GM21515 (cell line): ENCODE measurements around the gene EMC9.
A peak's percentile ranks its signal among the peaks of the same experiment; 100 is the strongest.

ENCODE experiments used
- ATAC-seq: cut with Tn5 transposase; IDR thresholded peaks from one replicate; pipeline ENCODE4 v1.9.1; 2021; ENCODE audit not compliant: unreplicated experiment

EMC9 gene

DNA sequence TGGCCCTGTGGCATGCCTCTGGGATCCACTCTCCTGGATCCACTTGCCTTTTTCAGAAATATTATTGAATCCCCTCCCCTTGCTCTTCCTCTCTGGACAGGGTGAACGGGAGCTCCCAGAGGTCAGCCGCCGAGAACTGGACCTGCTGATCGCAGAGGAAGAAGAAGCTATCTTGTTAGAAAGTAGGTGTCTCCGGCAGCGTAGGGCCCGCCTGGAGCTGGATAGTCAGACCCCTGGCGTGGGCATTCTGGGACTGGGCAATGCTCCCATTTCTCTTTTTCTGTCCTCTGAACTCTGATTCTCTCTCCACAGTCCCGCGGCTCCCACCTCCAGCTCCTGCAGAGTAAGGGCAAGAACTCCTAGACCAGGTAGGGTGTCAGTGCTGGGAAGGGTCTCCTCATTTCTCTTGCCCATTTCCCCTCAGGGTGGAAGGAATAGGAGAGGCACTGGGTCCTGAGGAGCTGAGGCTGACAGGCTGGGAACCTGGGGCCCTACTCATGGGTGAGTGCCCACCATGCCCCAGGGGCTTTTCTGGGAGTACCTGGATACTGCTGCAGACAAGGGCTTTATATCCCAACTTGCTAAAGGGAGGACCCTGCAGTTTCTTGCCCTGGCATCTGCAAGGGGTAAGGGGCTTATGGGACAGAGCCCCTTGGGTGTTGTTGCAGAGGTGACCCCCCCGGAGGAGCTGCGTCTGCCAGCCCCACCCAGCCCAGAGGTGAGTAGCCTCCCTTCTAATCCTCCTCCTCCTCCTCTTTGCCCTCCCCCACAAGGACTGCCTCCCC, 35.8 kb upstream of the EMC9 start:
- no peak for ATAC-seq

DNA sequence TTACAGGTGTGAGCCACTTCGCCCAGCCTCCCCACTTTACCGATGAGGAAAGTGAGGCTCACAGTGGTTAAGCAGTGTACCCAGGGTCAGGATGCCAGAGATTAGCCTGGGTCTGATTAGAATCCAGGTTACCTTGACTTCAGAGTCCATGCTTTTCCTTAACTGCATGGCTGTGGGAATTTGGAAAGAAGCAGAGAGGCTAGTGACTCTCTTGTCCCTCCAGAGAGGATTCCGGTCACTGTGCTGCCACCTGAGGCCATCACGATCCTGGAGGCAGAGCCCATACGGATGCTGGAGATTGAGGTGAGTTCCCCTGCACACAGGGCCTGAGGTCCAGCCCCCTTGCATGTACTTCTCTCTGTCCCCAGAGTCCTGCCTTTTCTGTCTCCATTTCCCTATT, 35.2 kb upstream of the EMC9 start:
- no peak for ATAC-seq

DNA sequence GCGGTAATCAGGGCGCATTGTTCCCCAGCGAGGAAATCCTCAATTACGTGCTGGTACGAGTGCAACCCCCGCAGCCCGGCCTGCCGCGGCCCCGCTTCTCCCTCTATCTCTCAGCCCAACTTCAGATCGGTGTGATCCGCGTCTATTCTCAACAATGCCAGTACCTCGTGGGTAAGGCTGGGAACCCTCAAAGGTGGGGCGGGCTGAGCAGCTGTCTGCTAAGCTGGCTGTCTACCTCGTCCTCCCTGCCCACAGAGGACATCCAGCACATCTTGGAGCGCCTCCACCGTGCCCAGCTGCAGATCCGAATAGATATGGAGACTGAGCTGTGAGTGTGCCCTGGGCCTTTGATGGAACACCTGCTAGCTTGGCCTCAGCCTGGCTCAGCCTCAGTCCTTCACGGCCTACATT, 31.5 kb upstream of the EMC9 start:
- ATAC-seq, result no peak

DNA sequence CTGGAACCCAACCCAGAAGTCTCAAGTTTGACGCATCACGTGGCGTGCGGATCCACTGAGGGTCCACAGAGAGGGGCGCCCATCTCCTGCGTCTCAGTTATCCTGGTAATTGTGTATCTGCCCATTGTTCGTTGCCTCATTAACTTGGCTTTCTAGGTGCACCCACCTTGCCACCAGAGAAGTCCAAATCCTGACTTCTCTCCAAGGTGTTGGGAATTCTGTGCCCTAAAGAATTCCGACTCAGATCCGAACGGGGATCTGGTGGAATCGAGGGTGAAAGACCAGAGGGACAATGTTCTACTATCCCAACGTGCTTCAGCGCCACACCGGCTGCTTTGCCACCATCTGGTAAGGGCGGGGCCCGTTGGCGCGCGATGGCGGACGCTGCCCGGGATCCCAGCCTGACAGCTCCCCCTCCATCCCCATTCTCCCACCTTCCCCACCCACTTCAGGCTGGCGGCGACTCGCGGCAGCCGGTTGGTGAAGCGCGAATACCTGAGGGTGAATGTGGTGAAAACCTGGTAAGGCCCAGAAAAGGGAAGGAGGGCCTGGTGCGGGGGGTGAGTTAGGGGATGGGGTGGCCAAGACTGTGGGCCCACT, 31.0 kb upstream of the EMC9 start:
- no peak for ATAC-seq

DNA sequence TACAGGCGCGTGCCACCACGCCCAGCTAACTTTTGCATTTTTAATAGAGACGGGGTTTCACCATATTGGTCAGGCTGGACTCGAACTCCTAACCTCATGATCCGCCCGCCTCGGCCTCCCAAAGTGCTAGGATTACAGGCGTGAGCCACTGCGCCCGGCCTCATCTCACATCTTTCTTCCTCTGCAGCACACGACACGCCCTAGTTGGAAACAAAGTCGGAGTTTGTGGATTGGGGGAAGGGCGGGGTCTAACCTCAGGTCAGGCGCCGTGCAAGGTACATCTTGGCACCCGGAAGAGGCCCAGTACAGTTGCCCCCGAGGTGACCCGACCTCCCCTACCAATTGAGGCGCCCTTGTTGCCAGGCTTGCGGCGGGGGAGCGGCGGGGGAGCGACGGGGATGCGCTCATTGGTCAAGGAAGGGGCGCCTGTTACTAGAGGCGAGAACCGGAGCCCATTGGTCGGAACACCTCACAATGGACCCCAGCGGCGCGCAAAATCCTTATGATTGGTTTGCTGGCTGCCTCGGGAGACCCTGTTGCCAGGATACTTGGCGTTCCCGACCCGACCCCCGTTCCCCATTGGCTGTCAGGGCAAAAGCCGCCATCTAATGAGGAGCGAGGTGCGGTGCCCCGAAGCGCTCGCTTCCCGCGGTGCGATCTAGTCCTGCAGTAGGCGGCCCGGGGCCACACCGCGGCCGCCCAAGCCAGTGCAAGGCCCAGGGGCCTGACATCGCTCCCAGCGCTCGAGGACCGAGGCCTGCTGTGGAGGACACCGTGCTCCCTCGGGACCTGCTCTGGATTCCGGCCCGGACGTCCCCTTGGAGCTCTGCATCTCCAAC, 30.2 kb upstream of the EMC9 start, which contains the start of gene REC8:
Gene REC8 (plus strand): TSS at position 659 of the 839 bp plus-strand sequence. CDS start 473 bp downstream, outside the sequence.
- peak; percentile 79 for ATAC-seq

DNA sequence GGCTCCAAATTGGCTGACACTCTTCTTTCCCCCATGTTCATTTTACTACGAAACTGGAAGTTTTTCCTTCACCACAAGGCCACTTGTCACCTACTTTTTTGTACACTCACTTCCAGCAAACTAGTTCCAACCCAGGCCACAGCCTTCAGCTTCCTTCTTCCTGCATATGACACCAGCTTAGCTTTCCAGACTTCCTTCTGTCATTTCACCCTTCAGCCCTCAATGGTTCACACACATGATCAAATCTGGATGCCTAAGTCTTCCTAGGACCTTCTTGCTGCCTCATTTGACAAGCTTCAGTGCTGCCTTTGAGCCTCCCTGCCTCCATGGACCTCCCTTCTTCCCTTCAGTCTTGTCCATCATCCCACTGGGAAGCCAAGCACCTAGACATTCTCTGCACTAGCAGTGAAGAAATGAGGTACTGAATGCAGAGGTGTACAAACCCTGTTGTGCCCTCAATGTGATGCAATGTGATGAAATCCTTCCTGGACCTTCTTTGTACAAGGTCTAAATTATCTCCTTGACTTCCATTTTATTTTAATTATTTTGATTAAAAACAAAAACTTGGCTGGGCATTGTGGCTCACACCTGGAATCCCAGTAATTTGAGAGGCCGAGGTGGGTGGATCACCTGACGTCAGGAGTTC, 26.2 kb upstream of the EMC9 start:
- no peak for ATAC-seq

DNA sequence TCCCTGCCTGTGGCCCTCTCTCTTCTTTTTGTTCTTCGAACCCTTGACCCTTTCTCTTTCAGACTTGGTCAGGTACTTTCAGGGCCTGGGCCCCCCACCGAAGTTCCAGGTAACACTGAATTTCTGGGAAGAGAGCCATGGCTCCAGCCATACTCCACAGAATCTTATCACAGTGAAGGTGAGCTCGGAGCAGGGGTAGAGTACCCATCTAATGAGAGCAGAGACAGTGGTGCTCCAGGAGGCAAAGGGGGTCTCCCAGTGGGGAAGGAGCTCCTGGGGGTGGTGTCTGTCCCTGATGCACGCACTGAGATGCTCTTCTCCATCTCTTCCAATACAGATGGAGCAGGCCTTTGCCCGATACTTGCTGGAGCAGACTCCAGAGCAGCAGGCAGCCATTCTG, 24.4 kb upstream of the EMC9 start:
- no peak for ATAC-seq

DNA sequence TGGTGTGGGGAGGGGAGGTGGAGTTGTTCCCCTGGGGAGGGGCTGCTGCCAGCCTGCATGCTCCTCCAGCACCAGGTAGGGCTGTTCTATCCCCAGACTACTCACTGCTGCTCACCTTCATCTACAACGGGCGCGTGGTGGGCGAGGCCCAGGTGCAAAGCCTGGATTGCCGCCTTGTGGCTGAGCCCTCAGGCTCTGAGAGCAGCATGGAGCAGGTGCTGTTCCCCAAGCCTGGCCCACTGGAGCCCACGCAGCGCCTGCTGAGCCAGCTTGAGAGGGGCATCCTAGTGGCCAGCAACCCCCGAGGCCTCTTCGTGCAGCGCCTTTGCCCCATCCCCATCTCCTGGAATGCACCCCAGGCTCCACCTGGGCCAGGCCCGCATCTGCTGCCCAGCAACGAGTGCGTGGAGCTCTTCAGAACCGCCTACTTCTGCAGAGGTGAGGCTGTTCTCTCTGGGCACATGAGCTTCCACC, 23.2 kb upstream of the EMC9 start:
- no peak for ATAC-seq

DNA sequence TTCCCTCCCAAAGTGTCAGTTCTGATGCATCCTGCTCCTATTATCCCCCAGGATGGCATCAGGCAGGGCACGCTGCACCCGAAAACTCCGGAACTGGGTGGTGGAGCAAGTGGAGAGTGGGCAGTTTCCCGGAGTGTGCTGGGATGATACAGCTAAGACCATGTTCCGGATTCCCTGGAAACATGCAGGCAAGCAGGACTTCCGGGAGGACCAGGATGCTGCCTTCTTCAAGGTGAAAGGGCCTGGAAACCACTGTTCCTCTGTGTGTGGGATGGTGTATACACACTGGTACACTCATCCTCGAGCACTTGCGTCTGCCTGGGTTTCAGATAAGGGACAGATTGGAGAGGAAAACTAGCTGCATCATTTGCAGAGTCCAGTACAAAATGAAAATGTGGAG, 20.7 kb upstream of the EMC9 start:
- ATAC-seq, result no peak

DNA sequence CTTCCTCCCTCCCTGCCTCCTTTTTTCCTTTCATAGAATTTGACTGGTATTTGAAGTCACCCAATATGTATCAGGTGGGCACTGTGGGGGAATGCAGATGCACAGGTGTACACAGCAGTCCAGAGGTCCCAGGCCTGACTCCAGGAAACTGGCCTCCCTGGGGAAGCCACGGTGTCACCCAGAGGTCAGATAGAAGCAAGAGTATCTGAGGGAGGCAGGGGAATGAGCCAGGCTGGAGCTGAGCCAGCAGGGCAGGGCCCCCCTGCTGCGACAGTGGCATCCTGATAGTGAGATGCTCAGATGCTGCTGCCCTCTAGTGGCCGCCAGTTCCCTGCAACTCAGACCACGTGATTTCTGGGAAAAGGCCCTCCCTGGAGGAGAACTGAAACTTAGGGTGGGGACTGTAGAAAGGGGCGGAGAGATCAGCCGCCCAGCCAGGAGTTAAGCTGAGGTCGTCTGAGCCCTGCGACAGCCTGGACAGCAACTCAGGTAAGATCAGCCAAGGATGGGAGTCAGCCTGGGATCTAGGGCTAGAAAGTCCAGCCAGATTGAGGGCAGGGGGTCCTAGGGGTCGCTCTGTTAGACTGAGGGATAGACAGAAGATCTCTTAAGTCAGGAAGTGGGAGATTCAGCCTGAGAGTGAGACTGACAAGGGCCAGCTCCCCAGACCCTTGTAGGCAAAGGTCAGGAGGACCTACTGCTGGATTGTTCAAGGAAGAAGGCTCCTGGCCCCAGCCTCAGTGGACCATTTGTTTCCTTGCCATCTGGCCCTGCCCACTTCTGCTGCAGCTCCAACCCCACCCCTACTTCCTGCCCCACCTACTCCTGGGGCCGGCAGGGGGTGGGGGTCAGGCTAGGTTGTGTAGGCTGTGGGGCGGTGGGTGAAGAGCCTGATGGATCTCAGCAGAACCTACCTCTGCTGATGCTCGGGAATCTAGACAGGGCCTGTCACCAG, 19.7 kb upstream of the EMC9 start, which contains the start of gene IRF9:
Gene IRF9 (plus strand): TSS at position 416 of the 955 bp plus-strand sequence. CDS start 880 bp downstream, outside the sequence.
- ATAC-seq, result peak; percentile 77

DNA sequence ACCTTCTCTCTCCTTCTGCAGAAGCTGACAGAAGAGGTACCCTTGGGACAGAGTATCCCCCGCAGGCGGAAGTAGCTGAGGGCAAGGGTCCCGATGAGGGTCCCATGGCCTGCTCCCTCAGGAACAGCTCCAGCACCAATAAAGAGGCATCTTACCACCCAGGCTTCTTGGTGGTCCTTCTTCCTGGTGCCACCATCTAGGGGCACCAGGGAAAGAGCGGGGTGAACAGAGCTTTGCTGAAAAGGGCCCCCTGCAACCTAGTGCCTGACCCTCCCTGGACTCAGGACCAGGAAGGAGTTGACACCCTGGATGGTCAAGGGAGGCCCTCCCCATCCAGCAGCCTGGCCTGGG, 19.1 kb upstream of the EMC9 start:
- ATAC-seq, result no peak

DNA sequence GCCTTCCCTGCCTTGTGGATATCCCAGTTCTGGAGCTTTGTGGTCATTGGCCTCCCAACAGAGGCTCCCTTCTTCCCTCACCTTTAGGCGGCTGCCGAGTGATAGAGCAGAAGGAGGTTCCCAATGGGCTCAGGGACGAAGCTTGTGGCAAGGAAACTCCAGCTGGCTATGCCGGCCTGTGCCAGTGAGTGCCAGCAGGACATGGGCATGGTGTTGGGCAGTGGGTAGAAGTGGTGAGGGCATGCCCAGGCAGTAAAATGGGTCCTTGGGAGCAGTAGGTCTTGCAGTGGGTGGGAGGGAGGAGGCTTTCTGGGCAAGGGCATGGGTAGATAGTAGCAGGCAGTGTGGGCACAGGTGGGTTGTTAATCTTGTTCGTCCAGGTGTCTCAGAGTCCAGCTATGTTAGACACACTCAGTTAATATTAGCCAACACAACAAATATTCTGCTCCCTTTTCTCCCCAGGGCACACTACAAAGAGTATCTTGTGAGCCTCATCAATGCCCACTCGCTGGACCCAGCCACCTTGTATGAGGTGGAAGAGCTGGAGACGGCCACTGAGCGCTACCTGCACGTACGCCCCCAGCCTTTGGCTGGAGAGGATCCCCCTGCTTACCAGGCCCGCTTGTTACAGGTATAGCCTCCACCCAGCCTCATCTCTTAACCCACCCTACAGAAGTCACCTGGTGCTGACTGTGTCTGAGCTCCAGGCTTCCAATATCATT, 18.5 kb upstream of the EMC9 start:
- no peak for ATAC-seq

DNA sequence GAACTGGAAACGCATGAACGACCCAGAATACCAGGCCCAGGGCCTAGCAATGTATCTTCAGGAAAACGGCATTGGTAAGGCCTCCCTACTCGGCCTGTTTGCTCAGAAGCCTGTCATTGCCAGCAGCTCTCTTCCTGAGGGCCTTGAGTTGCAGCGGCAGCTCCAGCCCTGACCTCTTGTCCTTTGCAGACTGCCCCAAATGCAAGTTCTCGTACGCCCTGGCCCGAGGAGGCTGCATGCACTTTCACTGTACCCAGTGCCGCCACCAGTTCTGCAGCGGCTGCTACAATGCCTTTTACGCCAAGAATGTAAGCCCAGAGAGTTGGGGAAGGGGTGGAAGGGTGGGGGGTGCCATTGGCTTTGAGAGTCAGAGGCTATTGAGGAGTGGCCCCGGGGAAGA, 15.9 kb upstream of the EMC9 start:
- no peak for ATAC-seq

DNA sequence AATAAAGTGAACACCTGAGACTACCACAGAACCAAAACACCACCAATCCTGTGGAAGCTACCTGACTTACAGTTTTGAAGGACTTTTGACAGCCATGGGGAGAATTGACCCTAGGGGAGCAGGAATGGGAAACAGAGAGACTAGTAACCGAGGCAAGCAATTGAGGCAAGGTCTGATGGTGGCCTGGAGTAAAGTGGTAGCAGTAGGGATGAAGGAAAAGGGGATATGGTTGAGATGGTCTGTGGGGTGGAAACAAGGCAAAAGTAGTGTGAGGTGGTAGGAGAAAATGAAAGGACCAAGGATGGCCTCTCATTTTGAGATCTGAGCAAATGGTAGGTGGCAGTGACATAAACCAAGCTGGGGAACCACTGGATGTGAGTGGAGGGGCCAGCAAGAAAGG, 15.4 kb upstream of the EMC9 start:
- no peak for ATAC-seq

DNA sequence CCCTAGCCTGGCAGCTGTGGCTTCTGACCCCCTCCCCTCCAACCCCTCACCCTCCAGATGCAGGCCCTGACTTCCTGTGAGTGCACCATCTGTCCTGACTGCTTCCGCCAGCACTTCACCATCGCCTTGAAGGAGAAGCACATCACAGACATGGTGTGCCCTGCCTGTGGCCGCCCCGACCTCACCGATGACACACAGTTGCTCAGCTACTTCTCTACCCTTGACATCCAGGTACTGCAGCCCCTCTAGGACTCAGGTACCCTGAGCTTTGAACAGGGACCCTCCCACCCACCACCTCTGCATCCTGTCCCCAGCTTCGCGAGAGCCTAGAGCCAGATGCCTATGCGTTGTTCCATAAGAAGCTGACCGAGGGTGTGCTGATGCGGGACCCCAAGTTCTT, 13.7 kb upstream of the EMC9 start:
- no peak for ATAC-seq

DNA sequence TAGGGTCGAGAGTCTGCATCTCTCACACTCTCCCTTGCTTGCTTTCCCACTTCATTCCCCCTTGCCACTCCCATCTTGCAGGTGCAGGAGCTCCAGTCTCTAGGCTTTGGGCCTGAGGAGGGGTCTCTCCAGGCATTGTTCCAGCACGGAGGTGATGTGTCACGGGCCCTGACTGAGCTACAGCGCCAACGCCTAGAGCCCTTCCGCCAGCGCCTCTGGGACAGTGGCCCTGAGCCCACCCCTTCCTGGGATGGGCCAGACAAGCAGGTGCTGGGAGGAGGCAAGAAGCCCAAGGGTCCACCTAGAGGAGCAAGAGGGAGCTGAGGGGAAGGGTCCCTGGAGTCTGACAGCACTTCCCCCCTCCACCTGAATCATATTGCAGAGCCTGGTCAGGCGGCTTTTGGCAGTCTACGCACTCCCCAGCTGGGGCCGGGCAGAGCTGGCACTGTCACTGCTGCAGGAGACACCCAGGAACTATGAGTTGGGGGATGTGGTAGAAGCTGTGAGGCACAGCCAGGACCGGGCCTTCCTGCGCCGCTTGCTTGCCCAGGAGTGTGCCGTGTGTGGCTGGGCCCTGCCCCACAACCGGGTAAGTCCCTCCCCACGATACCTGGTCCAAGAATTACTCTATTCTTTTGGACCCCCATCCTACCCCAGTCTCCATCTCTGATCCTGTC, 10.2 kb upstream of the EMC9 start:
- no peak for ATAC-seq

DNA sequence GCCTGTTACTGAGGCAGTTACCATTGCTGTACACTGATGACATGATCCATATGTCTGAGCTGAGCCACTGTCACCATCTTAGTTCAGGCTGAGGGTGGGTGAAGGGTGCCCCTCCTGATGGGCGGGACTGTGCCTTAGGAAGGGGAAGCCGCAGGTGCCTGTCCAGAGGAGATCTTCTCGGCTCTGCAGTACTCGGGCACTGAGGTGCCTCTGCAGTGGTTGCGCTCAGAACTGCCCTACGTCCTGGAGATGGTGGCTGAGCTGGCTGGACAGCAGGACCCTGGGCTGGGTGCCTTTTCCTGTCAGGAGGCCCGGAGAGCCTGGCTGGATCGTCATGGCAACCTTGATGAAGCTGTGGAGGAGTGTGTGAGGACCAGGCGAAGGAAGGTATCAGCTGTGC, 9.6 kb upstream of the EMC9 start:
- no peak for ATAC-seq

DNA sequence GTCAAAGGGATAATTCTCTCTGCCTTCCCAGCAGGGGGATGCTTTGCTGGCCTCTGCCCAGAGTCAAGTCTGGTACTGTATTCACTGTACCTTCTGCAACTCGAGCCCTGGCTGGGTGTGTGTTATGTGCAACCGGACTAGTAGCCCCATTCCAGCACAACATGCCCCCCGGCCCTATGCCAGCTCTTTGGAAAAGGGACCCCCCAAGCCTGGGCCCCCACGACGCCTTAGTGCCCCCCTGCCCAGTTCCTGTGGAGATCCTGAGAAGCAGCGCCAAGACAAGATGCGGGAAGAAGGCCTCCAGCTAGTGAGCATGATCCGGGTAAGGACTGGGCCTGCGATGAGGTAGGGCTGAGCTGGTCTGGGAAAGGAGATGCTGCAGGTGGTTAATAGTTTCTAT, 9.2 kb upstream of the EMC9 start:
- ATAC-seq, result no peak

DNA sequence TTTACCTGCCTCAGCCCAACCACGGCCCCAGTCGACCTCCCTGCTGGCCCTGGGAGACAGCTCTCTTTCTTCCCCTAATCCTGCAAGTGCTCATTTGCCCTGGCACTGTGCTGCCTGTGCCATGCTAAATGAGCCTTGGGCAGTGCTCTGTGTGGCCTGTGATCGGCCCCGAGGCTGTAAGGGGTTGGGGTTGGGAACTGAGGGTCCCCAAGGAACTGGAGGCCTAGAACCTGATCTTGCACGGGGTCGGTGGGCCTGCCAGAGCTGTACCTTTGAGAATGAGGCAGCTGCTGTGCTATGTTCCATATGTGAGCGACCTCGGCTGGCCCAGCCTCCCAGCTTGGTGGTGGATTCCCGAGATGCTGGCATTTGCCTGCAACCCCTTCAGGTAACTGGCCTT, 8.7 kb upstream of the EMC9 start:
- no peak for ATAC-seq
